WERI-Rb-1 (cell line): ENCODE results near the gene PBXIP1.

Source experiments
- DNase-seq: peaks from one replicate; pipeline ENCODE4 v3.0.0-alpha.2; 2020
- H3K27ac ChIP-seq: fragments of 250-450 bp; sonication (Bioruptor Pico); 2 replicates; pipeline ENCODE4 v1.5.1; 2020; ENCODE audit warnings: mild to moderate bottlenecking, moderate library complexity
- H3K27me3 ChIP-seq: fragments of 250-450 bp; sonication (Bioruptor Pico); 2 replicates; pipeline ENCODE4 v1.5.1; 2021; ENCODE audit warnings: mild to moderate bottlenecking, low read depth, moderate library complexity; ENCODE audit not compliant: insufficient read depth, severe bottlenecking
- H3K36me3 ChIP-seq: fragments of 250-450 bp; sonication (Bioruptor Pico); 2 replicates; pipeline ENCODE4 v1.5.1; 2020; ENCODE audit warnings: mild to moderate bottlenecking, moderate library complexity
- H3K4me3 ChIP-seq: 2 replicates; pipeline ENCODE4 v1.5.1; 2011; ENCODE audit warnings: low read depth, mild to moderate bottlenecking, control low read depth, low read length
- H3K9me3 ChIP-seq: fragments of 250-450 bp; sonication (Bioruptor Pico); 2 replicates; pipeline ENCODE4 v1.5.1; 2021; ENCODE audit warnings: mild to moderate bottlenecking, moderate library complexity; ENCODE audit not compliant: severe bottlenecking
- CTCF ChIP-seq: IDR thresholded peaks from 2 replicates; pipeline ENCODE4 v1.5.1; 2011; ENCODE audit warnings: low read depth, mild to moderate bottlenecking, control low read depth, inconsistent platforms, low read length

PBXIP1 gene

GRCh38 chr1:154952664-154953063, 3.2 kb downstream of the PBXIP1 start:
- no peak for TF ChIP-seq CTCF

GRCh38 chr1:154951901-154952657, 3.8 kb downstream of the PBXIP1 start:
- no peak for TF ChIP-seq CTCF
- Histone ChIP-seq H3K36me3 (peaks cover 40% of the 10 kb centered on the region), H3K4me3 (no peak overlapping the region), H3K27ac (no peak overlapping the region), H3K9me3 (no peaks in the 10 kb centered on the region), H3K27me3 (no peaks in the 10 kb centered on the region)
- no peak for DNase-seq

More at GRCh38 chr1:154952664-154953063, 3.2 kb downstream of the PBXIP1 start:
- DNase-seq, result no peak
- Histone ChIP-seq H3K27ac (no peak overlapping the region), H3K36me3 (peaks cover 36% of the 10 kb centered on the region), H3K9me3 (no peaks in the 10 kb centered on the region), H3K4me3 (no peak overlapping the region), H3K27me3 (no peaks in the 10 kb centered on the region)

GRCh38 chr1:154948079-154948478, 7.8 kb downstream of the PBXIP1 start:
- peaks cover 68% of the 10 kb centered on the region for H3K36me3 ChIP-seq
- no peak for DNase-seq
- no peaks in the 10 kb centered on the region for H3K9me3 ChIP-seq
- no peak overlapping the region for H3K4me3 ChIP-seq
- peak overlapping the region; percentile 14 for H3K27ac ChIP-seq
- no peak for TF ChIP-seq CTCF
- H3K27me3 ChIP-seq, result no peaks in the 10 kb centered on the region

- H3K9me3 ChIP-seq, result no peaks in the 10 kb centered on the region
- H3K27me3 ChIP-seq, result no peaks in the 10 kb centered on the region
- DNase-seq, result no peak
- H3K27ac ChIP-seq, result no peak overlapping the region
- TF ChIP-seq CTCF, result no peak
- H3K36me3 ChIP-seq, result peaks cover 63% of the 10 kb centered on the region
- no peak overlapping the region for H3K4me3 ChIP-seq
Observed at GRCh38 chr1:154945962-154946850, 9.7 kb downstream of the PBXIP1 start.

- Histone ChIP-seq H3K4me3 (no peak overlapping the region), H3K9me3 (no peaks in the 10 kb centered on the region), H3K36me3 (peaks cover 54% of the 10 kb centered on the region), H3K27ac (no peak overlapping the region), H3K27me3 (no peaks in the 10 kb centered on the region)
- DNase-seq, result no peak
- TF ChIP-seq CTCF, result no peak
Observed at GRCh38 chr1:154945160-154945961, 10.5 kb downstream of the PBXIP1 start.
